SK-N-SH (cell line): ENCODE results near the gene CCHCR1. TPM values are rescaled to one million over a fixed set of nuclear protein-coding genes. Genes with fewer than 3 reads are reported as not detected.
"Not testable (repeated sequence)": the region's sequence is repeated elsewhere in the genome, so short reads cannot be mapped to it uniquely, and the experiment has no call there.

Experiments
- CTCF ChIA-PET: fragments of 300-600, 350-600 bp; formaldehyde crosslinking; extraction: SDS; loops from one replicate; lab custom pipeline; 2021; lab: Yijun Ruan, JAX
- POLR2A ChIA-PET: fragments of 350-600 bp; sonication (Branson Sonifier 250); formaldehyde crosslinking; extraction: SDS; loops from one replicate; lab custom pipeline; 2020; ENCODE audit warnings: antibody characterized with exemption, inconsistent platforms; lab: Yijun Ruan, JAX
- DNase-seq: peaks from one replicate; pipeline ENCODE4 v3.0.0; 2012
- H2AFZ ChIP-seq: fragments of 200-600 bp; sonication (generic); 2 replicates; pipeline ENCODE4 v1.8.1; 2016; ENCODE audit warnings: antibody characterized with exemption, mild to moderate bottlenecking, low read depth
- H3F3A ChIP-seq: fragments of 200-600 bp; sonication (generic); replicated peaks from 2 replicates; pipeline ENCODE3; 2016; ENCODE audit warnings: antibody characterized with exemption, mild to moderate bottlenecking; ENCODE audit not compliant: insufficient read depth
- H3K27ac ChIP-seq, 2 experiments: fragments of 200-500 bp in 1 of 2; fragments of 200-600 bp in 1 of 2; sonication (Bioruptor generic) in 1 of 2; sonication (generic), shearing (Covaris generic) in 1 of 2; 2 replicates each; pipeline versions ENCODE4 v1.5.1 to v1.6.1; 2014 to 2016; ENCODE audit warnings: low read depth in 2 of 2, inconsistent platforms in 1 of 2, low read length in 1 of 2, mild to moderate bottlenecking in 1 of 2, mixed read lengths in 1 of 2
- H3K27me3 ChIP-seq: fragments of 200-600 bp; sonication (generic), shearing (Covaris generic); 2 replicates; pipeline ENCODE4 v1.6.1; 2016; ENCODE audit warnings: mixed run types; ENCODE audit not compliant: insufficient read depth
- H3K36me3 ChIP-seq, 2 experiments: fragments of 200-500 bp in 1 of 2; fragments of 200-600 bp in 1 of 2; sonication (Bioruptor generic) in 1 of 2; sonication (generic) in 1 of 2; replicated peaks in 1 of 2; 2 replicates each; pipeline versions ENCODE3 to v1.5.1; 2014 to 2016; ENCODE audit warnings: low read length in 1 of 2, mild to moderate bottlenecking in 1 of 2; ENCODE audit not compliant: insufficient read depth in 2 of 2, control insufficient read depth in 1 of 2
- H3K4me1 ChIP-seq, 2 experiments: fragments of 200-500 bp in 1 of 2; fragments of 200-600 bp in 1 of 2; sonication (Bioruptor generic) in 1 of 2; sonication (generic), shearing (Covaris generic) in 1 of 2; 2 replicates each; pipeline versions ENCODE4 v1.5.1 to v1.6.1; 2014 to 2016; ENCODE audit warnings: low read depth in 1 of 2, low read length in 1 of 2, mixed run types in 1 of 2; ENCODE audit not compliant: insufficient read depth in 2 of 2, control insufficient read depth in 1 of 2
- H3K4me2 ChIP-seq: fragments of 200-600 bp; sonication (generic), shearing (Covaris generic); 2 replicates; pipeline ENCODE4 v1.6.1; 2017; ENCODE audit warnings: mixed run types
- H3K4me3 ChIP-seq, 2 experiments: fragments of 200-500 bp in 1 of 2; fragments of 200-600 bp in 1 of 2; sonication (Bioruptor generic) in 1 of 2; sonication (generic), shearing (Covaris generic) in 1 of 2; 2 replicates each; pipeline versions ENCODE4 v1.5.1 to v1.8.1; 2014 to 2016; ENCODE audit warnings: low read depth in 2 of 2, inconsistent platforms in 1 of 2, low read length in 1 of 2, mild to moderate bottlenecking in 1 of 2, mixed read lengths in 1 of 2, moderate library complexity in 1 of 2
- H3K79me2 ChIP-seq: fragments of 200-600 bp; sonication (generic); 2 replicates; pipeline ENCODE4 v1.8.1; 2017; ENCODE audit warnings: mild to moderate bottlenecking; ENCODE audit not compliant: insufficient read depth
- H3K9ac ChIP-seq: fragments of 200-600 bp; sonication (generic); 2 replicates; pipeline ENCODE4 v1.6.1; 2017; ENCODE audit warnings: mixed run types
- H3K9me2 ChIP-seq: fragments of 200-600 bp; sonication (generic); 2 replicates; pipeline ENCODE4 v1.6.1; 2017; ENCODE audit warnings: mixed run types
- H3K9me3 ChIP-seq: fragments of 200-600 bp; sonication (generic); 2 replicates; pipeline ENCODE4 v1.6.1; 2017; ENCODE audit warnings: mixed run types, mild to moderate bottlenecking, moderate library complexity
- H4K20me1 ChIP-seq: fragments of 200-600 bp; sonication (generic); 2 replicates; pipeline ENCODE4 v1.6.1; 2017; ENCODE audit warnings: mild to moderate bottlenecking, mixed run types; ENCODE audit not compliant: insufficient read depth
- CHD2 ChIP-seq: fragments of 150-350 bp; IDR thresholded peaks from 2 replicates; pipeline ENCODE4 v1.6.1; 2018; ENCODE audit warnings: low read length; ENCODE audit not compliant: partially characterized antibody
- EZH2phosphoT487 ChIP-seq: fragments of 200-600 bp; sonication (generic); IDR thresholded peaks from 2 replicates; pipeline ENCODE4 v1.6.1; 2017; ENCODE audit warnings: low read depth, mixed run types, mild to moderate bottlenecking, antibody characterized with exemption, moderate library complexity, borderline replicate concordance
- FOSL2 ChIP-seq: IDR thresholded peaks from 2 replicates; pipeline ENCODE4 v1.4.0; 2012; ENCODE audit warnings: low read depth, mild to moderate bottlenecking, moderate library complexity, borderline replicate concordance
- FOXJ3 ChIP-seq: sonication (generic); formaldehyde crosslinking; IDR thresholded peaks from 2 replicates; pipeline ENCODE4 v1.5.1; 2020; ENCODE audit warnings: mild to moderate bottlenecking, missing genetic modification reagents
- GABPA ChIP-seq: IDR thresholded peaks from 2 replicates; pipeline ENCODE4 v1.4.0; 2012; ENCODE audit warnings: low read depth, mild to moderate bottlenecking
- GATA2 ChIP-seq: sonication (generic); formaldehyde crosslinking; IDR thresholded peaks from 2 replicates; pipeline ENCODE4 v1.5.0; 2020; ENCODE audit warnings: mild to moderate bottlenecking, missing genetic modification reagents
- JUND ChIP-seq: IDR thresholded peaks from 2 replicates; pipeline ENCODE4 v1.4.0; 2012
- MEF2A ChIP-seq: IDR thresholded peaks from 2 replicates; pipeline ENCODE4 v1.4.0; 2012; ENCODE audit warnings: low read depth, borderline replicate concordance
- MXI1 ChIP-seq: IDR thresholded peaks from 2 replicates; pipeline ENCODE4 v1.6.1; 2012; ENCODE audit warnings: mild to moderate bottlenecking, low read depth, low read length, improper control_type of control experiment
- NRF1 ChIP-seq: IDR thresholded peaks from 2 replicates; pipeline ENCODE4 v1.6.1; 2012; ENCODE audit warnings: low read depth, mild to moderate bottlenecking, low read length
- POLR2AphosphoS5 ChIP-seq: IDR thresholded peaks from 2 replicates; pipeline ENCODE4 v1.6.1; 2012; ENCODE audit warnings: low read depth, low read length
- RAD21 ChIP-seq: IDR thresholded peaks from 2 replicates; pipeline ENCODE4 v1.6.1; 2012; ENCODE audit warnings: mild to moderate bottlenecking, low read length
- RCOR1 ChIP-seq: fragments of 150-350 bp; IDR thresholded peaks from 2 replicates; pipeline ENCODE4 v1.6.1; 2017; ENCODE audit warnings: antibody characterized with exemption, low read length
- RFX5 ChIP-seq: IDR thresholded peaks from 2 replicates; pipeline ENCODE4 v1.6.1; 2012; ENCODE audit warnings: mild to moderate bottlenecking, improper control_type of control experiment, low read length
- TAF1 ChIP-seq: IDR thresholded peaks from 2 replicates; pipeline ENCODE4 v1.6.1; 2012; ENCODE audit warnings: low read depth, mild to moderate bottlenecking, low read length, moderate library complexity, borderline replicate concordance
- WGBS: methylation state at CpG from one replicate; pipeline ENCODE4 v1.1.6; 2017; ENCODE audit warnings: low lambda C conversion rate; 5-methylcytosine and 5-hydroxymethylcytosine counted together
- polyA plus RNA-seq, 3 experiments: library from polyadenylated mRNA; depleted of rRNA; stranded (reverse); fragments of >200 nt; gene quantifications; 2 replicates each; pipeline ENCODE4 v1.2.3, GENCODE V29; 2012
- TF ChIP-seq, protein P1 (sequence below): IDR thresholded peaks from 2 replicates; pipeline ENCODE4; 2012
- TF ChIP-seq, protein P2 (sequence below): IDR thresholded peaks from 2 replicates; pipeline ENCODE4 v1.4.0; 2012; ENCODE audit warnings: low read depth, borderline replicate concordance

Gene CCHCR1
- polyA plus RNA-seq, 1 of the 3 experiments (the other 2 are of a cell fraction) = 18.7 TPM

- CTCF ChIA-PET = interaction anchor here (4.2 kb wide), 1 partner anchor 171 kb away, joined by 43 read pairs; no protein-coding TSS in a partner anchor
- H3K9me2 ChIP-seq, DNase-seq, H2AFZ ChIP-seq, H4K20me1 ChIP-seq, POLR2A ChIA-PET, H3K4me2 ChIP-seq, H3K4me1 ChIP-seq, H3K27me3 ChIP-seq, H3K9me3 ChIP-seq, H3F3A ChIP-seq, H3K9ac ChIP-seq, H3K4me3 ChIP-seq, H3K27ac ChIP-seq, H3K36me3 ChIP-seq: not testable (repeated sequence)
- peaks cover 15% of the 10 kb centered on the region; the same call in 1 of the 2 replicates for H3K79me2 ChIP-seq
- WGBS = 91% methylated on average over 19 of the region's 41 CpGs
These were observed 37.8 kb upstream of the CCHCR1 start for GRCh38 chr6:31195308-31195979.

GRCh38 chr6:31194061-31194834 lies 36.6 kb upstream of the CCHCR1 start:
- 71% methylated on average over 5 of the region's 6 CpGs for WGBS
- peaks cover 7% of the 10 kb centered on the region; the same call in 1 of the 2 replicates for H3K79me2 ChIP-seq
- no peaks in the 10 kb centered on the region for H3K36me3 ChIP-seq
- DNase-seq = no peak
- no peak overlapping the region for H3K9ac ChIP-seq
- H3K27ac ChIP-seq = no peak overlapping the region
- no peak overlapping the region for H2AFZ ChIP-seq
- H3F3A ChIP-seq = no peaks in the 10 kb centered on the region
- H3K9me2 ChIP-seq = no peaks in the 10 kb centered on the region
- H3K4me3 ChIP-seq = no peak overlapping the region
- POLR2A ChIA-PET = no interaction called here
- CTCF ChIA-PET = interaction anchor here (0.6 to 5.2 kb wide), 5 partner anchors 57 to 172 kb away, joined by 3 to 89 read pairs (median 3); partner anchors contain the start of gene PSORS1C2
- H3K27me3 ChIP-seq = no peaks in the 10 kb centered on the region
- H3K4me1 ChIP-seq = peaks cover 0 to 5% of the 10 kb centered on the region in 2 experiments; a peak in 1 of 4 replicates
- H4K20me1 ChIP-seq = no peaks in the 10 kb centered on the region
- H3K4me2 ChIP-seq = no peak overlapping the region
- no peak for TF ChIP-seq RAD21
- TF ChIP-seq, protein P1, sequence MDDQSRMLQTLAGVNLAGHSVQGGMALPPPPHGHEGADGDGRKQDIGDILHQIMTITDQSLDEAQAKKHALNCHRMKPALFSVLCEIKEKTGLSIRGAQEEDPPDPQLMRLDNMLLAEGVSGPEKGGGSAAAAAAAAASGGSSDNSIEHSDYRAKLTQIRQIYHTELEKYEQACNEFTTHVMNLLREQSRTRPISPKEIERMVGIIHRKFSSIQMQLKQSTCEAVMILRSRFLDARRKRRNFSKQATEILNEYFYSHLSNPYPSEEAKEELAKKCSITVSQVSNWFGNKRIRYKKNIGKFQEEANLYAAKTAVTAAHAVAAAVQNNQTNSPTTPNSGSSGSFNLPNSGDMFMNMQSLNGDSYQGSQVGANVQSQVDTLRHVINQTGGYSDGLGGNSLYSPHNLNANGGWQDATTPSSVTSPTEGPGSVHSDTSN = no peak
- no peak for TF ChIP-seq POLR2AphosphoS5
- no peak for TF ChIP-seq GABPA
- no peak for TF ChIP-seq MEF2A
- TF ChIP-seq MXI1 = no peak
- no peak for TF ChIP-seq TAF1
- TF ChIP-seq FOSL2 = no peak
- no peak for TF ChIP-seq EZH2phosphoT487
- no peak for TF ChIP-seq RCOR1
- TF ChIP-seq GATA2 = no peak
- TF ChIP-seq FOXJ3 (CRISPR knock-in tag) = no peak
- TF ChIP-seq RFX5 = no peak
- TF ChIP-seq JUND = no peak
- TF ChIP-seq CHD2 = no peak
- TF ChIP-seq, protein P2, sequence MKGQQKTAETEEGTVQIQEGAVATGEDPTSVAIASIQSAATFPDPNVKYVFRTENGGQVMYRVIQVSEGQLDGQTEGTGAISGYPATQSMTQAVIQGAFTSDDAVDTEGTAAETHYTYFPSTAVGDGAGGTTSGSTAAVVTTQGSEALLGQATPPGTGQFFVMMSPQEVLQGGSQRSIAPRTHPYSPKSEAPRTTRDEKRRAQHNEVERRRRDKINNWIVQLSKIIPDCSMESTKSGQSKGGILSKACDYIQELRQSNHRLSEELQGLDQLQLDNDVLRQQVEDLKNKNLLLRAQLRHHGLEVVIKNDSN = no peak
- TF ChIP-seq NRF1 = no peak
- H3K9me3 ChIP-seq = no peaks in the 10 kb centered on the region
